Left ventricle myocardium inferior (tissue), 1 donor: ENCODE data around the gene POU2AF1. TPM values are rescaled to one million over a fixed set of nuclear protein-coding genes. Genes with fewer than 3 reads are reported as not detected.
A peak's percentile ranks its signal among the peaks of the same experiment; 100 is the strongest.

Experiments used
- DNase-seq: peaks from one replicate; pipeline ENCODE4 v3.0.0-alpha.2; 2020
- H3K27ac ChIP-seq: fragments of 200-600 bp; replicated peaks from 2 replicates; pipeline ENCODE4 v1.8.0; 2021
- H3K27me3 ChIP-seq: fragments of 200-600 bp; 2 replicates; pipeline ENCODE4 v1.8.0; 2021; ENCODE audit warnings: low read depth
- H3K36me3 ChIP-seq: fragments of 200-600 bp; 2 replicates; pipeline ENCODE4 v1.8.0; 2021
- H3K4me1 ChIP-seq: fragments of 200-600 bp; 2 replicates; pipeline ENCODE4 v1.8.0; 2021
- H3K4me3 ChIP-seq: fragments of 200-600 bp; 2 replicates; pipeline ENCODE4 v1.8.0; 2021; ENCODE audit warnings: mild to moderate bottlenecking, moderate library complexity
- H3K9me3 ChIP-seq: fragments of 200-600 bp; replicated peaks from 2 replicates; pipeline ENCODE4 v1.8.0; 2021
- intact Hi-C: fragments of 100-400 bp; cut with micrococcal nuclease; formaldehyde crosslinking; loops from one replicate; pipeline ENCODE4 v1.11.0; 2022
- total RNA-seq: library from RNA; stranded (reverse); fragmentation: NEBNext Ultra II Directional; extraction: Animal tissue kit (Norgen Biotek cat#: 25700); gene quantifications from one replicate; pipeline ENCODE4 v1.2.1, GENCODE V29; 2021
- TF ChIP-seq, protein P1 (sequence below): fragments of 200-600 bp; IDR thresholded peaks from 2 replicates; pipeline ENCODE4 v1.8.0; 2021; ENCODE audit warnings: antibody characterized with exemption, mild to moderate bottlenecking, borderline replicate concordance
- donor health status: DM: no; HTN: yes; CAD: no; lungs with severe emphysema.

POU2AF1 gene
- total RNA-seq, 1 donor from 2014 or later = 0.05 TPM

- Histone ChIP-seq H3K9me3 (no peaks in the 10 kb centered on the region), H3K4me1 (peaks cover 5% of the 10 kb centered on the region), H3K36me3 (no peaks in the 10 kb centered on the region), H3K4me3 (no peak overlapping the region), H3K27me3 (no peaks in the 10 kb centered on the region), H3K27ac (no peak overlapping the region)
- DNase-seq = no peak
- TF ChIP-seq, protein P1, sequence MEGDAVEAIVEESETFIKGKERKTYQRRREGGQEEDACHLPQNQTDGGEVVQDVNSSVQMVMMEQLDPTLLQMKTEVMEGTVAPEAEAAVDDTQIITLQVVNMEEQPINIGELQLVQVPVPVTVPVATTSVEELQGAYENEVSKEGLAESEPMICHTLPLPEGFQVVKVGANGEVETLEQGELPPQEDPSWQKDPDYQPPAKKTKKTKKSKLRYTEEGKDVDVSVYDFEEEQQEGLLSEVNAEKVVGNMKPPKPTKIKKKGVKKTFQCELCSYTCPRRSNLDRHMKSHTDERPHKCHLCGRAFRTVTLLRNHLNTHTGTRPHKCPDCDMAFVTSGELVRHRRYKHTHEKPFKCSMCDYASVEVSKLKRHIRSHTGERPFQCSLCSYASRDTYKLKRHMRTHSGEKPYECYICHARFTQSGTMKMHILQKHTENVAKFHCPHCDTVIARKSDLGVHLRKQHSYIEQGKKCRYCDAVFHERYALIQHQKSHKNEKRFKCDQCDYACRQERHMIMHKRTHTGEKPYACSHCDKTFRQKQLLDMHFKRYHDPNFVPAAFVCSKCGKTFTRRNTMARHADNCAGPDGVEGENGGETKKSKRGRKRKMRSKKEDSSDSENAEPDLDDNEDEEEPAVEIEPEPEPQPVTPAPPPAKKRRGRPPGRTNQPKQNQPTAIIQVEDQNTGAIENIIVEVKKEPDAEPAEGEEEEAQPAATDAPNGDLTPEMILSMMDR = no peak
- intact Hi-C loops = no loop called here
Measured at GRCh38 chr11:111354601-111354891, 24.5 kb downstream of the POU2AF1 start.

DNA sequence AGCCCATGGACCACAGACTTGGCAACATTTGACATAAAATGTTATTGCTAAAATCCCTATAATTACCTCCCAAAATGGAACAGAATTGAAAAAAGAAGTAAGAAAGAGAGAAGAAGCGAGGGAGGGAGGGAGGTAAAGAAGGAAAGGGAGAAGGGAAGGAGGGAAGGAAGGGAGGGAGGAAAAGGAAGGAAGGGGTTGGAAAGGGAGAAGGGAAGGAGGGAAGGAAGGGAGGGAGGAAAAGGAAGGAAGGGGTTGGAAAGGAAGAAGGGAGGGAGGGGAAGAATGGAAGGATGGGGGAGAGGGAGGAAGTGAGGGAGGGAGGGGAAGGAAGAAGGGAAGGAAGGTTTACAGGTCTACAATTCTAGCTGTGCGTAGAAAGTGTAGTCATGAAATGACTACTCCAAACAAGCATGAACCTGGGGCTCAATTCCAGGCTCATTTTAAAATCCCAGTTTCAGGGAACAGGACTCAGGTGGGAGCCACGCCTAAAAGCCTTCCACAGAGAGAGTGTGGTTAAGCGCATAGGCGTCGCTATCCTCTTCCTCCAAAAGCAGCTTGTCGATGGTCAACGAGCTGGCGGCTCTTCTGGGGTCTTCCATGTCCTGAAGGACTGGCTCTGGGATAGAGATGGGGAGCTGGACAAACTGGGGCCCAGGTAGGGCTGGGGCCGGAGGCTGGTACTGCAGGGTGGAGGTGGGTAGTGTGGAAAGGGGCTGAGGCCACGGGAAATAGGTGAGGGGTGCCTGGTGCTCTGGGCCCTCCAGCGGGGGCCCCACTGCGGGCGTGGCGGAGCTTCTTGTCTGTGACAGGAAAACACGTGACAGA is 25.1 kb downstream of the POU2AF1 start:
- Histone ChIP-seq H3K9me3 (no peaks in the 10 kb centered on the region), H3K27me3 (no peaks in the 10 kb centered on the region), H3K4me3 (no peak overlapping the region), H3K36me3 (no peaks in the 10 kb centered on the region), H3K27ac (no peak overlapping the region), H3K4me1 (peaks cover 5% of the 10 kb centered on the region)
- TF ChIP-seq, protein P1 = no peak
- no peak for DNase-seq
- intact Hi-C loops = no loop called here

DNA sequence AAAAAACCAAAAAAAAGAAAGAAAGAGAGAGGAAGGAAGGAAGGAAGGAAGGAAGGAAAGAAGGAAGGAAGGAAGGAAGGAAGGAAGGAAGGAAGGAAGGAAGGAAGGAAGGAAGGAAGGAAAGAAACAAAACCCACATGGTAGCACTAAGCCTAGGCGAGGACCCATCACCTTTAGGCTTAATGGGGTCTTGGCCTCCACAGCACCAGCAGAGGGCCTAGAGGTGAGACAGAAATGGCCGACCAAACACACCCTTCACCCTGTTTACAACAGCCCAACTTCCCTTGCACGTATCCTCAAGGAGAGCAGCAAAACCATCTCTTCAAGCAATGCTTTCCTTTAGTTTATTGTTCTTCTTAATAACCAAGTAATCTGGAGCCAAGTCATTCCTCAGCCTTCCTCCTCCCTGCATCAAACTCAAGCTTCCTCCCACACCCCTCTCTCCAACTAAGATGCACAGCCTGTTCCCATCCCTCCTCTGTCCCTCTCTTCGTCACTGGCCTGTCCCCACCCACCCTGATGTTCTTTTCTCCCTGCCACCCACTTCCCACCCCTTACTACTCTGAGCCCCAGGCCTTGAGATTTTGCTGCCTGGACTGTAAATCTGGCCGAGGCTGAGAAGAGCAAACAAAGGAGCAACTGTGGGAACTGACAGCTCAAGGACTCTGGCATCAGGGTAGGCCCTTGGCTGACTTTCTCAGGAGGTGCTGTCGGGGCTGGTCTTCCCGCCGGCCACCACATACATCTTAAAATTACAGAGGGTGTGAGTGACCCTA is 26.0 kb downstream of the POU2AF1 start:
- TF ChIP-seq, protein P1 = no peak
- DNase-seq = no peak
- intact Hi-C loops = no loop called here
- Histone ChIP-seq H3K4me1 (peaks cover 5% of the 10 kb centered on the region), H3K4me3 (no peak overlapping the region), H3K27ac (no peak overlapping the region), H3K36me3 (no peaks in the 10 kb centered on the region), H3K27me3 (no peaks in the 10 kb centered on the region), H3K9me3 (no peaks in the 10 kb centered on the region)

DNA sequence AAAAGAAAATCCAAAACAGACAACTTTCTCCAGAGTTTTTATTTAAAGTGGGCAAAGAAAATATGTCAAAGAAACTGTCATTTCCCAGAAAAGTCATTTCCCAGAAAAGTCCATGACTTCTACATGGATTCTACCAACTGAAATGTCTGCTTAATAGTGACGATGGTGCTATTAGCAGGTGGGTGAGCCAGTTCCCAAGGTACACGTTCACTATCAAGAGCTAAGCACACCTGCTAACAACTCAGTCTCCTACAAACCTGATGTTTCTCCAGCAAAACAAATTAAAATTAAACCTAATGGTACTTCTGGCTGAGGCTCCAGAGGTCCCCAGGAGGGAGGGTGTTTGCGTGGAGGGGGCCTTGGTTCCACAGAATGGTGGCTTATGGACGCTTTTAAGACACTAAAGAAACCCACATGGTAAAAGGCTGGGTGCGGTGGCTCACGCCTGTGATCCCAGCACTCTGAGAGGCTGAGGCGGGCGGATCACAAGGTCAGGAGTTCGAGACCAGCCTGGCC is 26.8 kb downstream of the POU2AF1 start:
- Histone ChIP-seq H3K4me3 (no peak overlapping the region), H3K9me3 (no peaks in the 10 kb centered on the region), H3K4me1 (peaks cover 5% of the 10 kb centered on the region), H3K27me3 (no peaks in the 10 kb centered on the region), H3K27ac (peak overlapping the region; percentile 7), H3K36me3 (no peaks in the 10 kb centered on the region)
- intact Hi-C loops = no loop called here
- TF ChIP-seq, protein P1 = no peak
- DNase-seq = no peak

GRCh38 chr11:111351374-111352055 is 27.6 kb downstream of the POU2AF1 start:
- intact Hi-C loops = no loop called here

More at GRCh38 chr11:111351374-111352055, 27.6 kb downstream of the POU2AF1 start:
- Histone ChIP-seq H3K27ac (peak overlapping the region; percentile 7), H3K4me3 (no peak overlapping the region), H3K9me3 (no peaks in the 10 kb centered on the region), H3K27me3 (no peaks in the 10 kb centered on the region), H3K36me3 (no peaks in the 10 kb centered on the region), H3K4me1 (peaks cover 5% of the 10 kb centered on the region)
- no peak for DNase-seq
- TF ChIP-seq, protein P1 = no peak
